Eye (tissue), 1 donor: ENCODE results near the gene FGF16.
"Not testable (repeated sequence)": the region's sequence is repeated elsewhere in the genome, so short reads cannot be mapped to it uniquely, and the experiment has no call there.

Experiments used
- DNase-seq: peaks from one replicate; pipeline ENCODE4 v3.0.0-alpha.2; 2015

The FGF16 gene

DNA sequence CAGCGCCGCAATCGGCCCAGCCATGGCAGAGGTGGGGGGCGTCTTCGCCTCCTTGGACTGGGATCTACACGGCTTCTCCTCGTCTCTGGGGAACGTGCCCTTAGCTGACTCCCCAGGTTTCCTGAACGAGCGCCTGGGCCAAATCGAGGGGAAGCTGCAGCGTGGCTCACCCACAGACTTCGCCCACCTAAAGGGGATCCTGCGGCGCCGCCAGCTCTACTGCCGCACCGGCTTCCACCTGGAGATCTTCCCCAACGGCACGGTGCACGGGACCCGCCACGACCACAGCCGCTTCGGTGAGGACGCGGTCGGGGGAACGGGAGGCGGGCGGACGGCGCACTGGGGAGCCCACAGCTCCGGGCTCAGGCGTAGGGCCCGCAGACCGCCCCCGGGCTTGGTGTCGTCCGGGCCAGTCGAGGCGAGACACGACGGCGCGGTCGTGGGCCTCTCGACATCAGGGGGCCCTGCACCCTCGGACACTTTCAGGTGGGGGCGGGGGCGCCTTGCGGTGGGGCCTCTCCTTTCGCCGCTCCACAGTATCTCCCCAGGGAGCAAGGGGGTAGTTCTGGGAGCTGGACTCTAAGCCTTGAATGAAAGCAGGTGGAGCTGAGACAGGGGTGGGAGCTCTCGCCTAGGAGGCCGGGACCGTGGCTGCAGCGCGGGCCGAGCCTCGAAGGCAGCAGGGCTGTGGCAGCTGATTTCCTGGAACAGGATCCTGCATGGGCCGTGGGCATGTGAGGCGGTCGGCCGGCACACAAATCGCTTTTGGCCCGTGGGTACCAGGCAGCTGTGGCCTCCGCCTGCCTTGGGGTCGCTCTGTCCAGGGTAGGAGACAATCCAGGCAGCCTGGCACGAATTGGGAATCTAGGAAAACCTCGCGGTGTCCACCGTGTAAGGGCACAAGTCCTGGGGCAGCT lies 722 bp downstream of the FGF16 start:
- DNase-seq: no peak

DNA sequence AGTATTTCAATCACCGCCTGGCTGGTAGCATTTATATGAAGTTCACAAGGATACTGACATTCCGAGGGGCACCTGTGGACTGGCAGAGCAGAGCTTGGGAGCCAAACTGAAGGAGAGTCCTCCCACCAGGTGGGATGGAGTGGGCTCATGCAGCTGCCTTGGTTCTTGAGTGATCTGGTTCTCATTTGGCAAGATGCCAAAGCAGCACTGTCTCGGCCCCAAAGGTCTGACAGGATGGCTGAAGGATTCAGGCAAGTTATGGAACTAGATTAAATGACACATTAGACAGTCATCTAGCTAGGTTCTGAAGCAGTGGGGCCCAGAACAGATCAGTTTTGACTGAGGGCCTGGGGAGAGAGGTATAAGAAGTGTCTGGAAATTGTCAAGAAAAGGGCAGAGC lies 3.2 kb downstream of the FGF16 start:
- no peak for DNase-seq

DNA sequence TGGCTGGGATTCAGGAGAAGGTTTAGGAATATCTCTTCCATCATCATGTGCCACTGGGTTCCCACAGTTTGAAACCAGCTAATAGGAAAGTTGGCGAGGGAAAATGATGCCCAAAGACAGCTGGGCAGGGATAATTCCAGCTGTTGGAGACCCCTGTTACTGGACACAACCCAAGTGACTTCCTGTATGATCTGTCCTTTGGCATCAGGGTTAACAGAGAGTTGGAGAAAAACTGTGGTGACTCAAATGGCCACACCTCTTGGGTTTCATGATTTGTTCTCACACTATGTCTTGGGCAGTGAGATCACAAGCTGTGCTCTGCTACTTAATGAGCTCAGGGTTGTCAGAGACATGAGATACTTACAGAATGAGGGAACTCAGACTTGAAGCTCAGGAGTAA lies 3.8 kb downstream of the FGF16 start:
- DNase-seq: no peak

DNA sequence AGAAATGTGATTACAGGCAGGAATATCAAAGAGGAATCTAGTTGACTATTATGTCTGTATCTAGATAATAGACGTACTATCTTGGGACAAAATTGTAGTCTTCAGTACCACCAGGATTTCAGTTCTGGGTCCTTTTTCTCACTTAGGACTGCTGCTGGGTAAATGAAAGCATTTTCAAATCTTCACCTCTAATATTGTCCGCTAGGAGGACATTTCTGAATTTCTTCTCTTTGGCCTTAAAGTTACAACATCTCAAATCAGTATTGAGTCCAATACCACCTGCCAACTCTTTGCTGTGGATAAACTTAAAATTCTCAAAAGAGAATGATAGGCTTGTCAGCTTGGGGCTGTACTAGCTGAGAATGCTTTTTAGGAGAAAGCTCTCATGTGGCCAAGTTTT lies 6.0 kb downstream of the FGF16 start:
- DNase-seq: no peak

DNA sequence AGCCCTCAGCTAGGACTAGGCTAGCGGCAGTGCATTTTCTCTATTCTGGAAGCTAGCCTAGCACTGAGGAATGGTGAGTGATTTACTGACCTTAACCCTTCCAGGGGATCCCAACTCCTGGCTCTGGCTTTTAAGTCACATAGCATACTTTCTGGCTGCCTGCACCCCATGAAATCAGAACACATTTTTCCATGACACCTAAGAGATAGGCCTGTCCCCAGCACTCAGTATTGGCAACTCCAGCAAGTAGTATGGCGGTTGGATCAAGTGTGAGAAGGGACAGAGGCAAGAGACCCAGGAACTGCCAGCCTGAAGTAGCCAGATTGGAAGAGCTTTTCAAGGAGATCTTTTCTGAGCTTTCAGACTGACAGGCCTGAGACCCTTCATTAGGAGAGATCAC lies 8.2 kb downstream of the FGF16 start:
- no peak for DNase-seq

DNA sequence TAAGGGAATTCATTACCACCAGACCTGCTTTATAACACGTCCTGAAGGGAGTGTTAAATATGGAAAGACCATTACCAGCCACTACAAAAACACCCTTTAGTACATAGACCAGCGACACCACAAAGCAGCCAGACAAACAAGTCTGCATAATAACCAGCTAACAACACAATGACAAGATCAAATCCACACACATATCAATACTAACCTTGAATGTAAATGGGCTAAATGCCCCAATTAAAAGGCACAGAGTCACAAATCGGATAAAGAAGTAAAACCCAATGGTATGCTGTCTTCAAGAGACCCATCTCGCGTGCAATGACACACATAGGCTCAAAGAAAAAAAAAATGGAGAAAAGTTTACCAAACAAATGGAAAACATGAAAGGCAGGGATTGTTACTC lies 36.9 kb downstream of the FGF16 start:
- no peak for DNase-seq

DNA sequence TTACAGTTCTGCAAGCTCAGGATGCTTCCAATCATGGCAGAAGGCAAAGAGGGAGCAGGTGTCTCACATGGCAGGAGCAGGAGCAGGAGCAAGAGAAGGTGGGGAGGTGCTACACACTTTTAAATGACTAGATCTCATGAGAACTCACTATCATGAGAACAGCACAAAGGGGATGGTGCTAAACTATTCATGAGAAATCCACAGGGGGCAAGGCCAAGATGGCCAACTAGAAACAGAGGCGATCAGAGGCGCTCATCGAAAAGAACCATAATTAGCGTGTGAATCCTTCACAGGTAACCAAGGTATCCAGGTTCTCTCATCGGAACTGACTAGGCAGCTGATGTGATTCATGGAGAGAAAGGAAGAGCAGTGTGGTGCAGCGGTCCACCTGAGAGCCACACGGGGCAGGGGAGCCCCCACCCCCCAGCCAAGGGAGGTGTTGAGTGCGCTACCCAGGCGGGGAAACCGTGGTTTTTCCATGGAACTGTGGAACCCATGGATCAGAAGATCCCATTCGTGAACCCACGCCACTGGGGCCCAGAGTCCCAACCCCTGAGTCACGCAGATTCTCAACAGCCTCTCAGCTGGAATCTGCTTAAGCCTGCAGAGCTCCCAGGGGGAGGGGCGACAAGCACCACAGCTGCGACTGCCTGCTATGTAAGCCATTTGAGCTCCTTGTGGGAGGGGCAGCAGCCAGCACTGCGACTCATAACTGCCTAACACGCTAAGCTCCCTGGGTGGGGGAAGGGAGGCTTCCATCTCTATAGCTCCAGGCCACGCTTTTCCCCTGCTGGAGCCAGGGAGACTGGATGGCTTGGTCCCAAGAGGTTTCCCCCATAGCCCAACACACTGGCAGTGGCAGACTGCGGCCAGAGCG lies 46.7 kb downstream of the FGF16 start:
- peak; percentile 56 for DNase-seq

DNA sequence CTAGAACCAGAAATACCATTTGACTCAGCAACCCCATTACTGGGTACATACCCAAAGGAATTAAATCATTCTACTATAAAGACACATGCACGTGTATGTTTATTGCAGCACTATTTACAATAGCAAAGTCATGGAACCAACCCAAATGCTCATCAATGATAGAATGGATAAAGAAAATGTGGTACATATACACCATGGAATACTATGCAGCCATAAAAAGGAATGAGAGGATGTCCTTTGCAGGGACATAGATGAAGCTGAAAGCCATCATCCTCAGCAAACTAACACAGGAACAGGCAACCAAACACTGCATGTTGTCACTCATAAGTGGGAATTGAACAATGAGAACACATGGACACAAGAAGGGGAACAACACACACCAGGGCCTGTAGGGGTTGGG lies 53.0 kb downstream of the FGF16 start:
- DNase-seq: not testable (repeated sequence)

DNA sequence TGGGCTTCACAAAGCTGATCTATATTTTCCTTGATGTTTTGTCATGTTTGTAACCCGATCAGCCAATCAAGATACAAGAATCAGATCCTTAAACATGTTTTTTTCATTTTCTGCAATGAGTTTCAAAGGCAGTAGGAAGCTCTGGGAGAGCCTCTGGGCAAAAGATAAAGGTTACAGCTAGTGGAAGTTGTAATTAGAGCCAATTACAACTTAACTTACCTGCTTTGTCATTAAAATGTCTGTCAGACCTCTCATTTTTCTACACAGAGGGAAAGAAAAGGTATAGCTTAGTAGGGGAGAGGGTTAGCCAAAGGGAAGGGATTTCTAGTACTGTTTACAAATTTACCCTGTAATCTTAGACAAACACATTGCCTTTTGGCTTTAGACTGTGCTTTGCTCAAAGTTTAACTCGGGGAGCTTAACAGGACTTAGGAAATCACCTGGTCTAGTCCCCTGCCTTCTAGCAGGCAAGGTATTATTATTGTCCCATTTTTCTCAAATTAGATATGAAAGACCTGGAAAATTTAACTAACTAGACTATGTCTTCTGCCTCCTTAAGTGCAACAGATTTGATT lies 55.8 kb downstream of the FGF16 start:
- no peak for DNase-seq

DNA sequence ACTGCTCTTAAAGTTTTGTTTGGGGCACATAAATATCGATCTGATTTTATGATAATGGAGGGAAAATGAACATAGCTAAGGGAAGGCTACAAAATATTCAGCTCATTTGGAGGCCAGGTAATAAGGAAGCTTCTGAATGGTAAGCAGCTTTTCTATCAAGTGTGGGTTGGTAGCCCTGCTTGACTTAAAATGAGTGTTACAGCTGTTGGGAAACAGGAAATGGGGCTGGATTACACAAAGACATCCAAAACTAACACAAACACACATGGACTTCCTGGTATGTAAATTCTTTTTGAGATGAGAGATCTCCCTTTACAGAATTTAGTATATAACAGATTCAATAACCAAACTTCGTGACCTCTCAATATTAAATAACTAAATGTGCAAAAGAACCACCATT lies 58.0 kb downstream of the FGF16 start:
- no peak for DNase-seq
